Osteocyte (in vitro differentiated cells): ENCODE results near the gene VEGFA. TPM values are rescaled to one million over a fixed set of nuclear protein-coding genes. Genes with fewer than 3 reads are reported as not detected.

Experiments
- DNase-seq: peaks from one replicate; pipeline ENCODE4 v3.0.0; 2021; ENCODE audit warnings: mixed read lengths; ENCODE audit not compliant: unreplicated experiment; ENCODE audit errors: extremely low spot score
- H3K27ac Mint-ChIP-seq: one replicate; pipeline ENCODE4 v1.8.0; 2021; ENCODE audit warnings: mild to moderate bottlenecking, mixed read lengths; ENCODE audit not compliant: unreplicated experiment
- H3K27me3 Mint-ChIP-seq: one replicate; pipeline ENCODE4 v1.8.0; 2021; ENCODE audit warnings: mixed read lengths; ENCODE audit not compliant: unreplicated experiment
- H3K36me3 Mint-ChIP-seq: one replicate; pipeline ENCODE4 v1.8.0; 2021; ENCODE audit warnings: mixed read lengths; ENCODE audit not compliant: unreplicated experiment
- H3K4me1 Mint-ChIP-seq: one replicate; pipeline ENCODE4 v1.8.0; 2021; ENCODE audit warnings: mixed read lengths; ENCODE audit not compliant: unreplicated experiment
- H3K4me3 Mint-ChIP-seq: one replicate; pipeline ENCODE4 v1.8.0; 2021; ENCODE audit warnings: mild to moderate bottlenecking, moderate library complexity, mixed read lengths; ENCODE audit not compliant: unreplicated experiment
- H3K9me3 Mint-ChIP-seq: one replicate; pipeline ENCODE4 v1.8.0; 2021; ENCODE audit warnings: mixed read lengths; ENCODE audit not compliant: unreplicated experiment
- CTCF ChIP-seq: fragments of 200-600 bp; sonication (generic); IDR thresholded peaks from 2 replicates; pipeline ENCODE4 v1.5.0; 2021; ENCODE audit warnings: antibody characterized with exemption, mild to moderate bottlenecking, moderate library complexity
- total RNA-seq: library from RNA; stranded (reverse); gene quantifications from 2 replicates; pipeline ENCODE4 v1.2.1, GENCODE V29; 2021

VEGFA gene
- total RNA-seq, 1 donor from 2014 or later = 69.7 TPM

GRCh38 chr6:43809417-43810305, 39.6 kb downstream of the VEGFA start:
- no peak for DNase-seq
- Mint-ChIP-seq H3K9me3 (no peaks in the 10 kb centered on the region), H3K36me3 (no peaks in the 10 kb centered on the region), H3K27ac (no peak overlapping the region), H3K4me3 (no peak overlapping the region), H3K4me1 (peaks cover 22% of the 10 kb centered on the region), H3K27me3 (no peaks in the 10 kb centered on the region)
- TF ChIP-seq CTCF = no peak

GRCh38 chr6:43810965-43811732, 41.1 kb downstream of the VEGFA start:
- H3K4me3 Mint-ChIP-seq = no peak overlapping the region
- TF ChIP-seq CTCF = no peak
- H3K36me3 Mint-ChIP-seq = no peaks in the 10 kb centered on the region
- no peaks in the 10 kb centered on the region for H3K27me3 Mint-ChIP-seq
- no peak overlapping the region for H3K27ac Mint-ChIP-seq
- no peak for DNase-seq
- peaks cover 20% of the 10 kb centered on the region for H3K4me1 Mint-ChIP-seq
- H3K9me3 Mint-ChIP-seq = no peaks in the 10 kb centered on the region

GRCh38 chr6:43811733-43812099, 41.7 kb downstream of the VEGFA start:
- Mint-ChIP-seq H3K4me1 (peaks cover 14% of the 10 kb centered on the region), H3K9me3 (no peaks in the 10 kb centered on the region), H3K36me3 (no peaks in the 10 kb centered on the region), H3K27ac (no peak overlapping the region), H3K27me3 (no peaks in the 10 kb centered on the region), H3K4me3 (no peak overlapping the region)
- DNase-seq = no peak
- no peak for TF ChIP-seq CTCF

GRCh38 chr6:43812850-43813578, 43.0 kb downstream of the VEGFA start:
- Mint-ChIP-seq H3K4me1 (peaks cover 3% of the 10 kb centered on the region), H3K27me3 (no peaks in the 10 kb centered on the region), H3K27ac (no peak overlapping the region), H3K9me3 (no peaks in the 10 kb centered on the region), H3K36me3 (no peaks in the 10 kb centered on the region), H3K4me3 (no peak overlapping the region)
- no peak for TF ChIP-seq CTCF
- DNase-seq = no peak
